ENCODE measurements around the gene FSD2. TPM values are rescaled to one million over a fixed set of nuclear protein-coding genes. Genes with fewer than 3 reads are reported as not detected.

The FSD2 gene
- total RNA-seq, 1 experiment from 2014 or later, result not detected

- ChIA-PET POLR2A (ENCODE audit: low non-redundant PET) (no interaction called here), CTCF (no interaction called here)
- TF ChIP-seq EZH2 (IDR thresholded peaks at IDR 0.05; ENCODE audit: borderline replicate concordance, low read depth, low read length, poor library complexity, severe bottlenecking) (no peak), CTCF (conservative IDR thresholded peaks at IDR 0.05; ENCODE audit: low read depth, low read length) (no peak)
- BruUV-seq (replicated peaks), result no TSS peak
- Histone ChIP-seq H3K4me3 (ENCODE audit: low read depth, low read length, poor library complexity, severe bottlenecking) (no peak overlapping the region), H3K9me3 (ENCODE audit: low read depth, low read length, poor library complexity, severe bottlenecking) (no peaks in the 10 kb centered on the region), H3K27me3 (replicated peaks; ENCODE audit: insufficient read depth, low read depth, low read length, poor library complexity) (no peaks in the 10 kb centered on the region), H3K4me1 (ENCODE audit: insufficient read depth, low read length, poor library complexity, severe bottlenecking) (no peaks in the 10 kb centered on the region), H3K27ac (ENCODE audit: low read depth, low read length, poor library complexity, severe bottlenecking) (no peak overlapping the region), H3K36me3 (ENCODE audit: insufficient read depth, low read length, poor library complexity, severe bottlenecking) (no peaks in the 10 kb centered on the region)
- intact Hi-C loops (cut with micrococcal nuclease; ENCODE audit: unreplicated experiment), result no loop called here
- DNase-seq (ENCODE audit: low spot score), result no peak
These were observed 66.8 kb downstream of the FSD2 start for GRCh38 chr15:82739086-82739485.

- H3K27ac ChIP-seq (ENCODE audit: low read depth, low read length, poor library complexity, severe bottlenecking), result no peak overlapping the region
- no peaks in the 10 kb centered on the region for H3K4me1 ChIP-seq (ENCODE audit: insufficient read depth, low read length, poor library complexity, severe bottlenecking)
- TF ChIP-seq CTCF (conservative IDR thresholded peaks at IDR 0.05; ENCODE audit: low read depth, low read length), result no peak
- no peak for TF ChIP-seq EZH2 (IDR thresholded peaks at IDR 0.05; ENCODE audit: borderline replicate concordance, low read depth, low read length, poor library complexity, severe bottlenecking)
- no peak overlapping the region for H3K4me3 ChIP-seq (ENCODE audit: low read depth, low read length, poor library complexity, severe bottlenecking)
- H3K36me3 ChIP-seq (ENCODE audit: insufficient read depth, low read length, poor library complexity, severe bottlenecking), result no peaks in the 10 kb centered on the region
- POLR2A ChIA-PET (ENCODE audit: low non-redundant PET), result no interaction called here
- CTCF ChIA-PET, result no interaction called here
- BruUV-seq (replicated peaks), result no TSS peak
- intact Hi-C loops (cut with micrococcal nuclease; ENCODE audit: unreplicated experiment), result no loop called here
- no peaks in the 10 kb centered on the region for H3K9me3 ChIP-seq (ENCODE audit: low read depth, low read length, poor library complexity, severe bottlenecking)
- peak; percentile 15 for DNase-seq (ENCODE audit: low spot score)
- H3K27me3 ChIP-seq (replicated peaks; ENCODE audit: insufficient read depth, low read depth, low read length, poor library complexity), result no peaks in the 10 kb centered on the region
These were observed 67.9 kb downstream of the FSD2 start for GRCh38 chr15:82737975-82738374.

- intact Hi-C loops (cut with micrococcal nuclease; ENCODE audit: unreplicated experiment), result no loop called here
- Histone ChIP-seq H3K9me3 (ENCODE audit: low read depth, low read length, poor library complexity, severe bottlenecking) (no peaks in the 10 kb centered on the region), H3K4me1 (ENCODE audit: insufficient read depth, low read length, poor library complexity, severe bottlenecking) (no peaks in the 10 kb centered on the region), H3K27ac (ENCODE audit: low read depth, low read length, poor library complexity, severe bottlenecking) (no peak overlapping the region), H3K4me3 (ENCODE audit: low read depth, low read length, poor library complexity, severe bottlenecking) (no peak overlapping the region), H3K36me3 (ENCODE audit: insufficient read depth, low read length, poor library complexity, severe bottlenecking) (no peaks in the 10 kb centered on the region), H3K27me3 (replicated peaks; ENCODE audit: insufficient read depth, low read depth, low read length, poor library complexity) (no peaks in the 10 kb centered on the region)
- TF ChIP-seq EZH2 (IDR thresholded peaks at IDR 0.05; ENCODE audit: borderline replicate concordance, low read depth, low read length, poor library complexity, severe bottlenecking) (no peak), CTCF (conservative IDR thresholded peaks at IDR 0.05; ENCODE audit: low read depth, low read length) (no peak)
- POLR2A ChIA-PET (ENCODE audit: low non-redundant PET), result no interaction called here
- BruUV-seq (replicated peaks), result no TSS peak
- DNase-seq (ENCODE audit: low spot score), result no peak
- CTCF ChIA-PET, result no interaction called here
These were observed 74.3 kb downstream of the FSD2 start for GRCh38 chr15:82731527-82731926.
